Osteocyte (in vitro differentiated cells): ENCODE measurements around the gene PRCC. TPM values are rescaled to one million over a fixed set of nuclear protein-coding genes. Genes with fewer than 3 reads are reported as not detected.

Source experiments
- DNase-seq: peaks from one replicate; pipeline ENCODE4 v3.0.0; 2021; ENCODE audit warnings: mixed read lengths; ENCODE audit not compliant: unreplicated experiment; ENCODE audit errors: extremely low spot score
- H3K27ac Mint-ChIP-seq: one replicate; pipeline ENCODE4 v1.8.0; 2021; ENCODE audit warnings: mild to moderate bottlenecking, mixed read lengths; ENCODE audit not compliant: unreplicated experiment
- H3K27me3 Mint-ChIP-seq: one replicate; pipeline ENCODE4 v1.8.0; 2021; ENCODE audit warnings: mixed read lengths; ENCODE audit not compliant: unreplicated experiment
- H3K36me3 Mint-ChIP-seq: one replicate; pipeline ENCODE4 v1.8.0; 2021; ENCODE audit warnings: mixed read lengths; ENCODE audit not compliant: unreplicated experiment
- H3K4me1 Mint-ChIP-seq: one replicate; pipeline ENCODE4 v1.8.0; 2021; ENCODE audit warnings: mixed read lengths; ENCODE audit not compliant: unreplicated experiment
- H3K4me3 Mint-ChIP-seq: one replicate; pipeline ENCODE4 v1.8.0; 2021; ENCODE audit warnings: mild to moderate bottlenecking, moderate library complexity, mixed read lengths; ENCODE audit not compliant: unreplicated experiment
- H3K9me3 Mint-ChIP-seq: one replicate; pipeline ENCODE4 v1.8.0; 2021; ENCODE audit warnings: mixed read lengths; ENCODE audit not compliant: unreplicated experiment
- total RNA-seq: library from RNA; stranded (reverse); gene quantifications from 2 replicates; pipeline ENCODE4 v1.2.1, GENCODE V29; 2021
- TF ChIP-seq, protein P1 (sequence below): fragments of 200-600 bp; sonication (generic); IDR thresholded peaks from 2 replicates; pipeline ENCODE4 v1.5.0; 2021; ENCODE audit warnings: antibody characterized with exemption, mild to moderate bottlenecking, moderate library complexity

Gene PRCC
- total RNA-seq, 1 donor from 2014 or later, result 85.4 TPM

GRCh38 chr1:156741481-156741983 is 25.8 kb upstream of the PRCC start:
- Mint-ChIP-seq H3K4me3 (peak overlapping the region; percentile 98), H3K4me1 (peaks cover 35% of the 10 kb centered on the region), H3K27me3 (no peaks in the 10 kb centered on the region), H3K36me3 (peaks cover 17% of the 10 kb centered on the region), H3K27ac (peak overlapping the region; percentile 96), H3K9me3 (no peaks in the 10 kb centered on the region)
- DNase-seq, result no peak
- TF ChIP-seq, protein P1, sequence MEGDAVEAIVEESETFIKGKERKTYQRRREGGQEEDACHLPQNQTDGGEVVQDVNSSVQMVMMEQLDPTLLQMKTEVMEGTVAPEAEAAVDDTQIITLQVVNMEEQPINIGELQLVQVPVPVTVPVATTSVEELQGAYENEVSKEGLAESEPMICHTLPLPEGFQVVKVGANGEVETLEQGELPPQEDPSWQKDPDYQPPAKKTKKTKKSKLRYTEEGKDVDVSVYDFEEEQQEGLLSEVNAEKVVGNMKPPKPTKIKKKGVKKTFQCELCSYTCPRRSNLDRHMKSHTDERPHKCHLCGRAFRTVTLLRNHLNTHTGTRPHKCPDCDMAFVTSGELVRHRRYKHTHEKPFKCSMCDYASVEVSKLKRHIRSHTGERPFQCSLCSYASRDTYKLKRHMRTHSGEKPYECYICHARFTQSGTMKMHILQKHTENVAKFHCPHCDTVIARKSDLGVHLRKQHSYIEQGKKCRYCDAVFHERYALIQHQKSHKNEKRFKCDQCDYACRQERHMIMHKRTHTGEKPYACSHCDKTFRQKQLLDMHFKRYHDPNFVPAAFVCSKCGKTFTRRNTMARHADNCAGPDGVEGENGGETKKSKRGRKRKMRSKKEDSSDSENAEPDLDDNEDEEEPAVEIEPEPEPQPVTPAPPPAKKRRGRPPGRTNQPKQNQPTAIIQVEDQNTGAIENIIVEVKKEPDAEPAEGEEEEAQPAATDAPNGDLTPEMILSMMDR, result no peak

DNA sequence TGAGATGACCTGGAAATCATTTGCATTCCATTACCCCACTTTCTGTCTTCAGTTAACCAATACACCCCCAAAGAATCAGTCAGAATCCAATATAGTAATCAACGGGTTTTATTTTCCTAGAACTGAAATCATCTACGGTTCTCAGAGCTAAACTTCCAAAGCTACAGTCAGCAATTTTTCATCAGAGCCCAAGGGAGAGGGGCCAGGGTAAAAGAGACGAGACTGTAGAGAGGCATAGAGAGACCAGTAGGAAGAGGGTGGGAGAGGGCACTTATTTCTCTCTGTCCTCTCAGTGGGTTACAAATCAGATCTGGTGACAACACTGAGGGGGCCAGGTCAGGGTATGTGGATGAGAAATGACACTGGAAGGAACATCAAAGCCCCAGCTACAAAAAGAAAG is 25.3 kb upstream of the PRCC start:
- TF ChIP-seq, protein P1, result no peak
- H3K27ac Mint-ChIP-seq, result peak overlapping the region; percentile 96
- no peaks in the 10 kb centered on the region for H3K9me3 Mint-ChIP-seq
- H3K4me1 Mint-ChIP-seq, result peaks cover 40% of the 10 kb centered on the region
- no peak overlapping the region for H3K4me3 Mint-ChIP-seq
- no peaks in the 10 kb centered on the region for H3K27me3 Mint-ChIP-seq
- H3K36me3 Mint-ChIP-seq, result peaks cover 17% of the 10 kb centered on the region
- no peak for DNase-seq

DNA sequence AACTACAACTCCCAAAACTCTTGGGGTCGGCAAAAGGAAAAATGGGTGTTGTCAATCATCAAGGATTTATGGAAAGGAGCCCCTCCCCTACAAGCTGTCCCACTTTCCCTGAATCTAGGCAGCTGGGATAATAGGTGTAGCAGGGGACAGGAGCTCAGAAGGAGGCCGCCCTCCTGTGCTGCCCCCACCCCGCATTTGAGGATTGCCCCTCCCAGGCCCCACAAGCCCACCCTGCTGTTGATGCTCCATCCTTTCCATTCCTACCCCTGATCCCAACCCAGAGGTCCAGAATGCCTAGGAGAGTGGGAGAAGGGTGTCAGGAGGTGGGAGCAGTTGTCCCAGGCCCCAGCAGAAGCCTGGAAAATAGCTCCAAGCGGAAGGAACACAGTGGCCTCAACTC is 24.5 kb upstream of the PRCC start:
- Mint-ChIP-seq H3K36me3 (peaks cover 17% of the 10 kb centered on the region), H3K4me3 (no peak overlapping the region), H3K27me3 (no peaks in the 10 kb centered on the region), H3K9me3 (no peaks in the 10 kb centered on the region), H3K27ac (peak overlapping the region; percentile 96), H3K4me1 (peaks cover 47% of the 10 kb centered on the region)
- DNase-seq, result no peak
- TF ChIP-seq, protein P1, result no peak

DNA sequence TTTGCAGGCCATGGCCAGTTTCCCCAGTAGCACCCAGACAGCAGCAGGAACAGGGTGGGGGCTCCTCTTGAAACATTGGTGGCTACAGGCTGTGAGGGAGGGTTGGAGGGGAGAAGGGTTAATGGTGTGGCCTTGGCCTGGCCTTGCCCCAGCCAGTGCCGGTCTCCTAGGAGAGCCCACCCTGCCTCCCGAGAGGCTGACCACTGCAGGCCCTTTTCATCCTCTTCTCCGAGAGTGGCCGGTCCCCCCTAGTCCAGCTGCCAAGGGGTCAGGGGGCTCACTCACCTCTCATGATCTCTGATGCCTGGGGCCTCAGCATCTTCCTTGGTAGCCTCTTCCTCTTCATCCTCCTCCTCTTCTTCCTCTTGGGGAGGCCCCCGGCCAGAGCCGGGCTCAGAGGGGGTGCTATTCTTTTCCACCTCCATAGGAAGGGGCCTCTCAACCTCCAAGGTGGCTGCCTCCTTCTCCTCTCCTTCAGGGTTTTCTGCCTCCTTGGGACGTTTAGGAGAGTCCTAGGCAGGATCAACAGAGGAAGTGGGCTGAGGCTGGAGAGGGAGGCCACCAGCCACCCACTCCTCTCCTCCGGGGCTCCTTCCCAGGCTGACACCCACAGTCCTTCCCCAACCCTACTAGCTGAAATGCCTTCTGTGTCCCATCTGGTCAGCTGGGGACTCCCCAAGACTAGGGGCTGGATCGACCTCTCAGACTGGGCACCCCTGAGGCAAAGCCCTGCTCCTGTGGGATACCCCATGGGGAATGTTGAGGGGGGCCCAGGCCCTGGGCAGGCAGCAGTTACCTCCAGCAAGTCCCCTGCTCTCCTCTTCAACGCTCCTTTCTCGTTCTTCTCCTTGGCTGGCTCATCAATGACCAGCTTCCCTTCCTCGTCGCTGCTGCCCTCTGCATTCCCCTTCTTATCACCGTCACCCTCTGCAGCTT is 23.7 kb upstream of the PRCC start:
- no peak for DNase-seq
- Mint-ChIP-seq H3K4me3 (no peak overlapping the region), H3K27ac (peak overlapping the region; percentile 27), H3K9me3 (no peaks in the 10 kb centered on the region), H3K36me3 (peaks cover 17% of the 10 kb centered on the region), H3K4me1 (peaks cover 55% of the 10 kb centered on the region), H3K27me3 (no peaks in the 10 kb centered on the region)
- TF ChIP-seq, protein P1, result no peak

DNA sequence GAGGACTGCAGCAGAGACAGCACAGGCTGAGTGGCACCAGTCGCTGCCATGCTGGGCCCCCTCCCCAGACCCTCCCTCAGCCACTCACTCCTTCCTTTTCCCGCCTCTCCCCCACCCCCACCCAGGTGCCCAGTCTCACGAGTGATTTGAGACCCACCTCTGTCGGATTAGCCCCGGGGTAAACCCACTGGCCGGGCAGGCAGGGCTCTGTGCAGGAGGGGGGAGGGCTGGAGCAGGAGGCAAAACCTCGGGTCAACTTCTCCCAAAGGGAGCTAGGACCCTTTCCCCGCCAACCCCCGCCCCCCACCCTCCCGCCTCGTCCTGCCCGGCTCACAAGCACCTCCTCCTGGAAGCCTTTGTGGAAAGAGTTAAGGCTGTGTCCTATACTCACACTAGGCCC is 23.0 kb upstream of the PRCC start:
- Mint-ChIP-seq H3K4me3 (no peak overlapping the region), H3K27me3 (no peaks in the 10 kb centered on the region), H3K4me1 (peaks cover 61% of the 10 kb centered on the region), H3K36me3 (peaks cover 17% of the 10 kb centered on the region), H3K9me3 (no peaks in the 10 kb centered on the region), H3K27ac (peak overlapping the region; percentile 100)
- TF ChIP-seq, protein P1, result no peak
- DNase-seq, result no peak
